ENCODE measurements around the gene KHDRBS1. TPM values are rescaled to one million over a fixed set of nuclear protein-coding genes. Genes with fewer than 3 reads are reported as not detected.

KHDRBS1 gene
- total RNA-seq, result 62.9 and 71.6 TPM in 2 replicates

GRCh38 chr1:32013386-32014198 lies at the start of gene KHDRBS1:
Gene KHDRBS1 (plus strand): TSS chr1:32013868. CDS start chr1:32013996, 128 bp downstream.

GRCh38 chr1:32072622-32073298 lies 59.1 kb downstream of the KHDRBS1 start, which contains the start of gene TMEM39B:
Gene TMEM39B (plus strand): TSS chr1:32072939. CDS start chr1:32073048, 109 bp downstream.

Small RNA genes within 50 kb of the gene (small RNA-seq; reads per million reads assigned to genes)
- gene MIR5585 (not detected), gene RF00017 (not detected)

Other genes starting within 250 kb of the KHDRBS1 start
- 4.4 and 7.0 TPM in 2 replicates for gene ADGRB2, start 249.5 kb upstream of the KHDRBS1 start, total RNA-seq
- 44.3 and 48.9 TPM in 2 replicates for gene SPOCD1, start 197.8 kb upstream of the KHDRBS1 start, total RNA-seq
- 967 and 989 TPM in 2 replicates for gene PTP4A2, start 75.5 kb upstream of the KHDRBS1 start, total RNA-seq
- gene TMEM39B, start 59.1 kb downstream of the KHDRBS1 start, total RNA-seq, result 7.3 and 8.3 TPM in 2 replicates
- 70.7 and 73.0 TPM in 2 replicates for gene KPNA6, start 94.2 kb downstream of the KHDRBS1 start, total RNA-seq
- 126 and 129 TPM in 2 replicates for gene TXLNA, start 165.8 kb downstream of the KHDRBS1 start, total RNA-seq
- 6.8 and 8.4 TPM in 2 replicates for gene CCDC28B, start 186.7 kb downstream of the KHDRBS1 start, total RNA-seq
- gene IQCC, start 191.8 kb downstream of the KHDRBS1 start, total RNA-seq, result 1.2 and 1.7 TPM in 2 replicates
- gene DCDC2B, start 195.2 kb downstream of the KHDRBS1 start, total RNA-seq, result not detected in 2 replicates
- 19.5 and 23.3 TPM in 2 replicates for gene TMEM234, start 208.5 kb downstream of the KHDRBS1 start, total RNA-seq
- 261 and 313 TPM in 2 replicates for gene EIF3I, start 208.5 kb downstream of the KHDRBS1 start, total RNA-seq
- gene FAM167B, start 233.4 kb downstream of the KHDRBS1 start, total RNA-seq, result 1.8 and 3.0 TPM in 2 replicates
- gene LCK, start 237.4 kb downstream of the KHDRBS1 start, total RNA-seq, result not detected in 2 replicates

Data from articular chondrocyte of knee joint (primary cell).